DMS 273 (cell line): Measurements from ENCODE around the gene KCNQ5.

Experiments
- DNase-seq: peaks from one replicate; lab custom pipeline; 2025; ENCODE audit not compliant: unreplicated experiment; lab: John Stamatoyannopoulos, UW

The KCNQ5 gene

DNA sequence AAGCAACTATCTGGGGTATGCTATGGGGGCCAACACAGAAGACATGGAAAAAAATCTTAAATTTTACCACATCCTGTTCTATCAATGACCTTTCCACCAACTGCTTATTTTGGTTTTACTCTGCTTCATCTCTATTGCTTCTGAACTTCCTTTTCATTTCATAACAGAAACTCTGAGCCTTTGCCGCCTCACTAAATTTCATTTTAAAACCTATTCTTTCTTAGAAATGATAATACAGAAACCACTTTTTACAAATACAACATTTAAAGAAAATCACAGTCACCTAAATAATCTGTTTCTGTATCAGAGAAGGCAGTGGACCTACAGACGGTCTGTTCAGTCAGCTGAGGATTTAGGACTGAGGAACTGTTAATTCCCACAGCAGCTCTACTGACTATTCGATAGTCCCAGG lies 117.5 kb downstream of the KCNQ5 start:
- no peak for DNase-seq

DNA sequence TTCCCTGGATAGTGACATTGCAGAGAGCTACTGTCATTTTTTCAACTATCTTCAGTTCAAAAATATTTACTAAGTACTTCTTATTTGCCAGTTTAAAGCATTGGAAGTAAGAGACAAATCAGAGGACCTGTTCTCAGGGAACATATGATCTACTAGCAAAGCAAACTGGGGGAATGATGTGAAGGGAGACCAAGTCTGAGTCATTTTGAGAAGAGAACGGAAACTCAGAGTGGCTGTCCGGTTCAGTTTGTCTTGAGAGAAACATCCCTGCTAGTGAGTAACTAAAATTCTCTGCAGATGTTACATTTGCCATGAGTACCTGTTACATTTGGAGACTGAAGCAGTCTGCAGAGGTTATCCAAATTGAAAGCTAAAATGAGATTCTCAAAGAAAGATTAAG lies 118.3 kb downstream of the KCNQ5 start:
- no peak for DNase-seq

DNA sequence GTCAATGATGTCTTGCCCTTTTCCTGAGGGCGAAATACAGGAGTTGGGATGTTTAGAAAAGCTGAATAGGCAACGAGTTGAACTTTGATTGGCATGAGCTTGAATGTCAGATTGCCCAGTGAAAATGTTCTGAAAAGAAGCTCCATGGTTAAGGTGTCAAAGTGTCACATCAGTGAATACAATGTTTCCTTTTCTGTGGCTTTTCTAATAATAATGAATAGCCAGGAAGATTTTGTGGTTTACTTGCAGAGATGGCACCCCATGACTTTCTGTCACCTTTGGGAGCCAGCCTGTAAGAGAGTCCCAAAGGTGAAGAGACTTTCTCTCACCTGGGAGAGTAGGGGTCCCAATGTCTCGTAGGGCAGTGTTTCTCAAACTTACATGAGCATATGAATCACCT lies 119.2 kb downstream of the KCNQ5 start:
- DNase-seq, result no peak

DNA sequence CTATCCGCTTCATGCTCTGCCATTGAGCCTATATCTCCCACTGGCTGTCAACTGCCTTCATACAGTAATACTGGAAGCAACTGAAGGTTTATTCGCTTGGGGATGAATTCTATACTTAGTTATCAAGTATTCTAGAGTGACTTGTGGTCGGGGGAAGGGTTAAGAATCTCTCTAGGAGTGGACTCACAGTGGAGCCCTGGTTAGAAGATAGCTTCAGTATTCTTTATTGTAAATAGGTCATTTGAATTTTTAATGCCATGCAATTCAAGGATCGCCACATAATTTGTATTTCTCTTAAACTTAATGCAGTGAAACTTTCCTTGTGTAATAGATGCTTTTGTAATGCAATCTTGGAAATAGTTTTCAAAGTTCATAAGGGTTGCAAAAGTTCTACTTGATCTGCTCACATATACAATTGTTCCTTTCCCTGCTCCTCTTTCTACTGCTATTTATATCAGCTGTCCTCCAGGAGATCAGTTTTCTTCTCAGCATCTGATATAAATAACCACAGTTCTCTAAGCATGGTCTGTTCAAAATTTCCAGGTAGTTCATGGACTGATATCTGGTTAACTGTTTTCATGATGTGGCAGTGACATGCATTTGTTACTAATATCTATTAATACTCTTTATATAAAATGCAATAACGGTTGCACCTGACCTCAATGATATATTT lies 120.3 kb downstream of the KCNQ5 start:
- DNase-seq, result no peak

DNA sequence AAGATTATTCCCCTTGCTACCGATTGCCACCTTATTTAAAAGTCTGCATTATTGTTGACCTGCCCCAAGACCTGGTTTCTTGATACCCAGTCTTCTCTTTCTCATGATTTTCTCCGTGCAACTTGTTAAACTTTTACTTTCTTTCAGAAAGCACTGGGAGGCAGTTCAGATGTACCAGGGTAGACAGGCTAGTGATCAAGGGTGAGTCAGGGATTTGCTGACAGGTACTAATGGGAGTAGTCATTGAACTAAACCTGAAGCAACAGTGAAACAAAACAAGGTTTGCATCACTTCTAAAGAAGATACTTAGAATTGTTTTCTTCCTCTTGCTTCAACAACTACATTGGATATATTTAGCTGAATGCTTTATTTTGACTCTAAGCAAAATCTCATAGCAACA lies 124.4 kb downstream of the KCNQ5 start:
- DNase-seq, result no peak

DNA sequence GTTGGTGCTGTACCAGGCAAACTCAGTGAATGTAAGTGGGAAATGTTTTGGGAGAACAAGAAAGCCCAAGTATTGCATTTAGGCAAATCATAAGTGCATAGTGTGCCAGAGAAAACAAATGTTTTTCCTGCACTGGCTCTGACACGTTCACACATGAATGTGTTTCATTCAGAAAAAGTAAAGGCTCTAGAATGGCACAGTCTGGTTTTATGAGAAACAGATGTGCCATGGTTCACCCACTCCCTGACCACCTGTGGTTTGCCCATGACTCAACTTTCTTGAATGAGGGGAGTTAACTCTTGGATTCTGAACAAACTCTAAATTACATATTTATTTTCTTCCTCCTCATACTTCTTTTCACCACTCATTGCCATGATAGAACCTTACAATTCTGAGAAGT lies 126.9 kb downstream of the KCNQ5 start:
- peak; percentile 56 for DNase-seq

DNA sequence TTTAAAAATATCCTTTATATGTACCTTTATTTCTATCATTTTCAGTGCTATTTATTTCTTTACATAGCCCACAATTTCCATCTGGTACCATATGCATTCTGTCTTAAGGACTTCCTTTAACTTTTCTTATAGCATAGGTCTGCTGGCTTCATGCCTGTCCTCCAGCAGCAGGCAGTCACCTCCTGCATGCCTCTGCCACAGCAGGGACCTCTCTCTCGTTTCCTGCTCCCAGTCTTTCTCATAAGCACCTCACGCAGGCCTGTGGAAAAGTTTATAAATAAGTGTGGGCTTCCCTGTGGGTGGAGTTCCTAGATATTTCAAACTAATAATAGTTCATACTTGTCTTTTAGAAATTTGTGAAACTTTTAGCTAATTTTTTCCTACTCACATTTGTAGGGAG lies 133.9 kb downstream of the KCNQ5 start:
- no peak for DNase-seq

DNA sequence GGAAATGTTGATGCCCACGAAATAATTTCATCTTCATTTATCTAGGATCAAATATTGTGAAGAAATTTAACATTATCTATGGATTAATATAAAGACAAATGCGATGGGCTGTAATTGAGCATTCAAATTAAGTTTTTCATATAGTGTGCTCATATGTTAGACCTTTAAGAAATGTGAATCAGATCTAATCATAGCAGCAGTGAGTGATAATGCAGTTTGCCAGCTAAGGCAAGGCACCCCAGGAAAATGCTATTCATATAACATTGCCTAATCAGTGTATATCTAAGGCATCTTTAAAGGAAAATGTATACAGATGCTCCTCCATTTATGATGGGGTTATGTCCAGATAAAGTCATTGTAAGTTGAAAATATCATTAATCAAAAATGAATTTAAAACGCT lies 135.2 kb downstream of the KCNQ5 start:
- DNase-seq, result no peak

DNA sequence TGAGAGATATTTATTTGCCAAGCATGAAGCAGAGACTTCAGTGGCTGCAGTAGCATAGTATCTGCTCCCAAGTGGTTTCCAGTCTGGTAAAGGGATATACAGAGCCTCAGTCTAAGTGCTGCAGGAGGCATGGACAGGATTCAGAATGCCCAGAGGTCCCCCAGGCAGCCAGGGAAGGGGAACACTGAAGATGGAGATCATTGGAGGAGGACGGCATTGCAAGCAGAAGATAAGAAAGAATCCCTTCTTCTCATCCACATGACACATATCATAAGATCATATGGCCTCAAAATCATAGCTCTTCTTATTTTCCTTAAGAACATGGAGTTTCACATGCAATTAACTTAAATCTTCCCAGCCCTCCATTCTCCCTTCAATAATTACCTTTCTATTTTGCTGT lies 136.1 kb downstream of the KCNQ5 start:
- DNase-seq, result no peak

DNA sequence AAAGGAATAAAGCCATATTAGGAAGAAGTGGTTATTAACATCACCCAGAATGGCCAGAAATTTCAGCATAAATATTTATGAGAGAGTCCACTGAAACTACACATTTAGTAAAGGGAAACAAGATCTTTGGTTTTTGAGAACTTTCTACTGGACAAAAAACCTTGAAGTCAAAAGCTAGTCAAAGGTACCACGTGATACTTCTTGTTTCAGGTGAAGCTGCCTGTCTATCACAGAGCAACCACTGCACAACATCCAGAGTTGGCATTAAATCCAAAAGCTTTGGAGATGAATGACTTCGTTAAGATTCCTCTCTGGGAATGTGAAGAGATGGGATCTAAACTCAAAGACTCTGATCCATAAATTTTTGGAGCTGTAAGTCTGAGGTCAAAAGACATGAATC lies 137.0 kb downstream of the KCNQ5 start:
- DNase-seq, result no peak

DNA sequence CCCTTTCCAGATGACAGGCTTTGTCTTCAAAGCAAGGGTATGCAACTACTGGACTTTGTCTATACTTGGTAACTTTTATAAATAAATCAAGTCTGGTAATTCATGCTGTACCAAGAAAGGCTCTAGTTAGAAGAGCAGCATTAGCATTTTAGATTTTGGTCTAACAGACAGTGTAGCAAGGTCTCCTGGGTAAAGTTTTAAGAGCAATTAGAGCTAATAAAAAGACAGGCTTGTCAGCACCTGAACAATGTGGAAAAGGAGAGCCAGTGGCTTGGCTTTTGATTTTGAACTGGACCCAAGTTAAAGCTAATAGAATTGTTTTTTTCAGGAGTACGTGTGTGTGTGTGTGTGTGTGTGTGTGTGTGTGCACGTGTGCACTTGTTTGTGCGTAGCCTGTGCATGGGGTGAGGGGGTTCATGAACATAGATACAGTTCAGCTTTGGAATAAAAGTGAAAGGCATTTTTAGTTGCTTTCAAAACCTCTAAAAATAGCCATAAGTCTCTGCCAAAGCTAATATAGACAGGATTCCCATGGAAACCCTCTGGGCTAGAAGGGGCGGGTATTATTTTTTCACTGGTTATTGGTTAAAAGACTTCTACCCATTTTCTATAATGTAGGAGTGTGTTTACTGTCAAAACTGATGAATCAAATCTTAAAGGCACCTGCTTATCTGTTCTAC lies 138.4 kb downstream of the KCNQ5 start:
- DNase-seq, result no peak

DNA sequence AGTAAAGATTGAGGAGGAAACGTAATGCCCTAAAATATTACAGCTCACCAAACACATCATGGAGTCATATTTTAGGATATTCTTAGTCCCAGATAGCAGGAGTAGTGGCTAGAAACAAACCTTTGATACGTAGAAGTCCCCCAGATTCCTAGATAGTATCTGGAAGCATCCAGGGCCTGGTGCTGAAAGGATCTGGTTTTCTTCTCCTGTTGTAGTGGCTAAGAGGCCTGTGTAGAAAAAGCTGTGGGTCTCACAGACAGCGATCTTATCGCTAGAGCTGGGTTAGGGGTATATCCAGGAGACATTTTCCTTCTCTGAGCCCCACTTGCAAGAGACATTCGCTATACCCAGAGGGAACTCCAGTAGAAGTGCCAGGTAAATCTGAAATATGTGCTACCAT lies 139.9 kb downstream of the KCNQ5 start:
- no peak for DNase-seq

DNA sequence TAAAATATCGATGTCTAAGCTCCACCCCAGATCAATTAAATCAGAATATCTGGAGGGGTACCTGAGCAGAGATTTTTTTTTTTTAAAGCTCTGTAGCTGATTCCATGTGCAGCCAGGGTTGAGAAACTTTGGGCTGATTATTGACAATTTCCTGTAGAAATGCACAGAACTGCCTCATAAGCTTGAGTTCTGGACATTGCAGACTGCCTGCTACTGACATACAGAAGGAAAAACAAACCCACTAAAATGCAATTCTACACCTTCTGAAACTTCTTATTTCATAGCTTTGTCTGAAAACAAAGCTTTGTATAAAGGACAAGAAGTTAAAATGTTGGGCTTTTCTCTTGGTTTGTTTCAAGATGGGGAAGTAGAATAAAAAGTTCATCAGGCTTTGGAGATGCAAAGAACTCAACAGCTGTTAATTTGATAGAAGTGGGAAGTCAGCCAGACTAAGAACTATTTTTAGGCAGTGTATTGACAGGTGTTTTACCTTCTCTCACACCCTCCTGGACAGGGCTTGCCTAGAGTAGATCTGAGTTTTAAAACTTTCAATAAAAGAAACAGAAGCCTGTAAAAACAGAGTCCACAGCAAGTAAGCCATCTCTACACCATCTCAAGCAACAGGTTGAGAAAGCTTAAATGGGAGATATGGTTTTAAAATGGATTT lies 147.7 kb downstream of the KCNQ5 start:
- DNase-seq, result peak; percentile 20

DNA sequence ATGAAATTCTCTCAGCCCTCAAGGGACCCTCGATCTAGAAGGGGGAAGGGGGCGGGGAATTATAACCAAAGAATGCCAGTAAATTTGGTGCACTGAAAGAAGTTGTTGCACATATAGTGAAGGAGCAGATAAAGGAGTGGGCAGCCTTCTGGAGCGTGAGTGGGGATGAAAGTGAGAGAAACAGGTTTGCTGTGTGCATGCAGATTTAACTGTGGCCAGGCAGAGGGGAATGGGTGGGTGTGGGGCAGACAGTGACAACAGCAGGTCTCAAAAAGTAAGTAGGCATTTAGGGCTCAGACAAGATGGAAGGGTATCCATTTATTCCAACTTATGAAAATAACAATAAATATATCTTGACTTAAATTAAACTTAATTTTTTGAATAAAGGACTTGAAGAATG lies 149.1 kb downstream of the KCNQ5 start:
- no peak for DNase-seq

DNA sequence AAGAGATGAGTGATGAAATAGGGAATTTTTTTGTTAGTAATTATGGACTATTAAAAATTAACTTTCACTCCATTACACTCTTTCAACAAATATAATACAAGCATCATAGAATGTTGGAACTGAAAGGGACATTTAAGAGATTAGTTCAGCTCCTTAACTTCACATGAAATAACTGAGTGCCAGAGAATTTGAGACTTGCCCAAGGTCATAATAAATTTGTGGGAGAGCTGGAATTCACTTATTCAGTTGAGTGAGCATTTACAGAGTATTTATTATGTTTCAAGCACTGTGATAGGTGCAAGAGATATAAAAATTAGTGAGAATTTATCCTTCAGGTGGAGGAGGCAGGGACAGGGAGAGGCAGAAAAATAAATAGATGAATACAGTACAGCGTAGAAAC lies 154.6 kb downstream of the KCNQ5 start:
- DNase-seq, result no peak

DNA sequence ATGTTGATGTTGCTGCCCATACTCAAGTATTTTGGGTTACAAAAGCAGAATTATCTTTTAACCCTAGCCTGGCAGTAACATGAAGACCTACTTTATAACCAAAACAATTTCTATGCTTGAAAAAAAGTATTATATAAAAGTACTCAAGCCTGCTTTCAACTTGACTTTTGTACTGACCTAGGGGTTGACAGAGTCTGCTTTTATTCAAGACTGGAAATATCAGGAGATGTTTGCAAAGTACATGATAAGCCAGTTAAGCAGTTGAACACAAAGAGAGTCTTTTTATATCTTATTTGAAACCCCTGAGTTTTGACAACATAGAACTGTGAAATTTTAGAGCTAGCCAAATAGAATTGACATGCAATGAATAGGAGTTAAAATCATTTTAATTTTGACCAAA lies 159.8 kb downstream of the KCNQ5 start:
- no peak for DNase-seq

DNA sequence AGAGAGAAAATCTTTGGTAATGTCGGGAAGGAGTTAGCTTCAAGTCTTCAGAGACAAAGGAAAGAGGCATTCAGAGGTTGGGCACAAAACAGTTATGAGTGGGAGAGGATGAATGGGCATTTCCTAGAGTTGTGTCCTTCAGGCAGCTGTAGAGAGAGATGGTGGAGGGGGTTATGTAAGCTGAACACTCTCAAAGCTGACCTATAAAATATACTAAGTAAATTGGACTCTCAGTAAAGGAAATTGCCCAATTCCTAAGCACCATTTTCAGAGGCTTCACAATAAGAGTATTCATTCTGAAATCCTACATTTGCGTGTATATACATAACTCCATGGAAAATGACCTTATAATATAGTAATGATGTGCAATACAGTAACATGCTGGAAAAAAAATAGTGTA lies 161.2 kb downstream of the KCNQ5 start:
- DNase-seq, result no peak

DNA sequence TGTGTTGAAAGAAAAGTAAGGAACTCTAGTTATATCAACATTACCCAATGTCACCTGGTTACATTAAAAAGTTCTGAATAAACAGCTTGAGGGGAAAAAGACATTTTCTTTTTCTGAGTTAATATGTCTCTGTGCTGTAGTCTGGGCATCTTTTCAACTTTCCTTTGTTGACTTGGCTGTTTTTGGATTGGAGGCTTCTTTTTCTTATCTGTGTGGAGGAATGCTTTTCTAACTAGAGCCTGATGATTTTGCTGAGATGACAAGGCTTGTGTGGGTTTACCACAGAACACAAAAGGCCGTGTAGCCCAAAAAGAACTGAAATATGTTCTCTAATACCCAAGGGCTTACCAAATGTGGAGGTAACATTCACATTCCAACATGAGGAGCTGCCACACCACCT lies 161.8 kb downstream of the KCNQ5 start:
- DNase-seq, result no peak

DNA sequence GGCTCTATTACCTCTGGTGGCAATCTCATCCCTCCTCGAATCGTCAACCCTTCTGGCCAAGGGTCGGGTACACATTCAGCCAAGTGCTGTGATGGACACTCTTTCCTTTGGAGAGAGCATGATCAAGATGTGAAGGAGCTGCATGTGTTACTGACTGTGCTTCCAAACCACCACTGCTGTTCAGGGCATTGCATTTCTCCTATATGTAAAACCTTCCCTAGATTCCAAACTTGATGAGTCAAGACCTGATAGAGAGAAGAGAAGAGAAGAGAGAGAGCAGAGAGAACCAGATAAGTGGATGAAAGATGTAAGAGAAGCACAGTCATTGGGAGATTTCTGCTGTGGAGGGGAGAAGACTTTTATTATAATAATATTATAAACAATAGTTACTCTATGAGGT lies 162.2 kb downstream of the KCNQ5 start:
- DNase-seq, result no peak

DNA sequence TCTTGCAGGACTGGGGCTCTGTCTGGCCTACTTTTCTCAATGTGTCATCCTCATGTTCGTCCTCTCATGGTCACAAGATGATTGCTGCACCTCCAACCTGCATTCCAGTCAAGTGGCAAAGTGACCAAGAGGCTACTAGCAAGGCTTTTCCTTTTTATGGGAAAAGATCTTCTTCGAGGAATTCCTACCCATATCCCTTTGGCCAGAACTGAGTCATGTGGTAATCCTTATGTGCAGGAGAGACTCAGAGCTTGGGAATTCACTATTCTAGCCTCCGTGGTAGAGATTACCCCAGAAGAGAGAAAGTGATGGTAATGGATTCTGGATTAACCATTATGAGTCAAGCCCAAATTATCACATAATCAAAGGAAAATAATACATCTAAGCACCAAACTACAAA lies 162.7 kb downstream of the KCNQ5 start:
- no peak for DNase-seq

DNA sequence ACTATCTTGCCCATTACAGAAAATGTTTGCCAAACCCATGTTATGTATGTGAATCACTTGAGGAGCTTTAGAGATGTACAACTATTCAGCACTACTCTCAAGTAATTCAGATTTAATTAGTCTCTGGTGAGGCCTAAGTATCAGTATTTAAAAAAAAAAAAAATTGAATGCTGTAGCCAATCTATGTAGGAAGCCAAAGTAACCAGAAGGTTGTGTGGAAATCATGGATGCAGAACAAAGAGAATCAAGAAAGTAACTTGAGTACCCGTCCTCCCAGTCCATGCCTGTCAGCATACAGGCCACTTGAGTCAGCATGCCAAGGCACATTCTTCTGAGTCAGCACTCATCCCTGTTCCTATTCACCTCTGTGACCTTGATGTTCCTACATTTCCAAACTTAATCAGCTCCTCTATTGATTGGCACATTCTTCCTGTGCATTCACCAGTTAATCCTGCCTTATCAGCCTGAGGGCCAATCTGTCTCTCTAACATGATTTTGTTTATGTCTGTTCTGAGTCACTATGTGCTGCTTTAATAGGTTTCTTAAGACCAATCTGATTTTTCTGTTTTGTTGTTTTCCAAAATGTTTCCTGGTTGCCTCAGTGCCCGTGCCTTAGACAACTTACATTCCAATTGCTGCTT lies 165.6 kb downstream of the KCNQ5 start:
- peak; percentile 70 for DNase-seq

DNA sequence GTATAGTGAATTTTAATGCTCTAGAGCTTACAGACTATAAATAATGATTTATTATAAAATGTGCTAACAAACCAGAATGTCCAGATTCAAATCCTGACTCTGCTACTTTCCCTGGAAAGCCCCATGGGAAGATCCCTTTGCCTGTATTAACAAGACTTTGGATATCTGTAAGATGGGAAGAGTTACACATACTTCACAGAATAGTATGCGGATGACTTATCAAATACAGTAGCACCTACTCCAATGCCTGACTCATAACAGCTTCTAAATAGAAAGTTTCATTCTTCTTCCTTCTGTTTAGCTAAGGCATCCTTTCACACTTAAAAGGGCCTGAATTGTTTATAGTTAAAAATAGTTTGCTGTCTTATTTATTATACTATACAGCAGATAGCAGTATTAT lies 166.3 kb downstream of the KCNQ5 start:
- DNase-seq, result no peak
